CD14-positive monocyte (primary cell): ENCODE results near the gene SPTLC1. TPM values are rescaled to one million over a fixed set of nuclear protein-coding genes. Genes with fewer than 3 reads are reported as not detected.
A peak's percentile ranks its signal among the peaks of the same experiment; 100 is the strongest.
"Not testable (repeated sequence)": the region's sequence is repeated elsewhere in the genome, so short reads cannot be mapped to it uniquely, and the experiment has no call there.

ENCODE experiments used
- DNase-seq, 3 donors: peaks; one replicate each; pipeline ENCODE4 v3.0.0-alpha.2; 2011 to 2022
- H2AFZ ChIP-seq: 2 replicates; pipeline ENCODE4 v1.6.0; 2012; ENCODE audit warnings: mild to moderate bottlenecking, low read depth, low read length, inconsistent platforms; ENCODE audit not compliant: insufficient read depth, poor library complexity, severe bottlenecking
- H3K27ac ChIP-seq, 2 donors: 1 replicate in 1 of 2; 2 replicates in 1 of 2; pipeline ENCODE4 v1.5.1; 2012 to 2013; ENCODE audit warnings: low read length in 2 of 2, control low read depth in 1 of 2, inconsistent platforms in 1 of 2, low read depth in 1 of 2, mild to moderate bottlenecking in 1 of 2
- H3K27me3 ChIP-seq, 2 donors: one replicate each; pipeline versions ENCODE4 v1.6.0 to v1.6.1; 2011 to 2013; ENCODE audit warnings: low read length in 2 of 2; ENCODE audit not compliant: control insufficient read depth in 2 of 2, insufficient read depth in 2 of 2
- H3K36me3 ChIP-seq, 2 donors: replicated peaks in 1 of 2; 1 replicate in 1 of 2; 2 replicates in 1 of 2; pipeline versions ENCODE4 v1.5.1 to v1.6.1; 2012 to 2013; ENCODE audit warnings: low read length in 2 of 2, control low read depth in 1 of 2, inconsistent platforms in 1 of 2, mild to moderate bottlenecking in 1 of 2; ENCODE audit not compliant: insufficient read depth in 2 of 2, control insufficient read depth in 1 of 2
- H3K4me1 ChIP-seq, 2 donors: 1 replicate in 1 of 2; 2 replicates in 1 of 2; pipeline versions ENCODE4 v1.5.1 to v1.6.1; 2012 to 2013; ENCODE audit warnings: low read length in 2 of 2, control low read depth in 1 of 2, inconsistent platforms in 1 of 2, mild to moderate bottlenecking in 1 of 2, moderate library complexity in 1 of 2; ENCODE audit not compliant: insufficient read depth in 2 of 2, control insufficient read depth in 1 of 2
- H3K4me2 ChIP-seq: replicated peaks from 2 replicates; pipeline ENCODE3; 2012; ENCODE audit warnings: low read length, moderate library complexity, mild to moderate bottlenecking; ENCODE audit not compliant: poor library complexity, severe bottlenecking; ENCODE audit errors: extremely low read depth
- H3K4me3 ChIP-seq, 3 experiments: fragments of 200-600 bp in 1 of 3; sonication (generic) in 1 of 3; replicated peaks in 1 of 3; 1 replicate in 2 of 3; 2 replicates in 1 of 3; pipeline ENCODE4 v1.5.1; 2011 to 2013; ENCODE audit warnings: low read length in 3 of 3, mild to moderate bottlenecking in 3 of 3, control low read depth in 2 of 3, low read depth in 2 of 3, inconsistent platforms in 1 of 3, moderate library complexity in 1 of 3
- H3K79me2 ChIP-seq: 2 replicates; pipeline ENCODE4 v1.6.0; 2012; ENCODE audit warnings: mild to moderate bottlenecking, control low read depth, inconsistent platforms, low read length, moderate library complexity; ENCODE audit not compliant: insufficient read depth
- H3K9ac ChIP-seq: 2 replicates; pipeline ENCODE4 v1.6.0; 2017; ENCODE audit warnings: low read length, mild to moderate bottlenecking; ENCODE audit not compliant: insufficient read depth, poor library complexity, severe bottlenecking
- H3K9me3 ChIP-seq, 2 donors: replicated peaks in 1 of 2; 1 replicate in 1 of 2; 2 replicates in 1 of 2; pipeline versions ENCODE4 v1.5.1 to v1.6.1; 2012 to 2013; ENCODE audit warnings: low read length in 2 of 2, control low read depth in 1 of 2; ENCODE audit not compliant: control insufficient read depth in 1 of 2, insufficient read depth in 1 of 2
- H4K20me1 ChIP-seq: 2 replicates; pipeline ENCODE4 v1.6.0; 2012; ENCODE audit warnings: mild to moderate bottlenecking, low read length, control low read depth, moderate library complexity; ENCODE audit not compliant: insufficient read depth
- H3K27ac Mint-ChIP-seq, 7 donors: one replicate each; pipeline ENCODE4 v1.8.0; 2020; ENCODE audit warnings: mild to moderate bottlenecking in 7 of 7, mixed read lengths in 7 of 7, moderate library complexity in 6 of 7, inconsistent platforms in 2 of 7
- H3K27me3 Mint-ChIP-seq, 3 donors: one replicate each; pipeline ENCODE4 v1.8.0; 2021 to 2022; ENCODE audit warnings: low read depth in 3 of 3, mild to moderate bottlenecking in 3 of 3, mixed read lengths in 3 of 3, moderate library complexity in 3 of 3, inconsistent platforms in 1 of 3
- H3K36me3 Mint-ChIP-seq, 2 donors: one replicate each; pipeline ENCODE4 v1.8.0; 2020; ENCODE audit warnings: mixed read lengths in 2 of 2, inconsistent platforms in 1 of 2, mild to moderate bottlenecking in 1 of 2
- H3K4me1 Mint-ChIP-seq: one replicate; pipeline ENCODE4 v1.8.0; 2020; ENCODE audit warnings: mild to moderate bottlenecking, mixed read lengths
- H3K4me3 Mint-ChIP-seq, 2 donors: one replicate each; pipeline ENCODE4 v1.8.0; 2020; ENCODE audit warnings: mild to moderate bottlenecking in 2 of 2, mixed read lengths in 2 of 2, moderate library complexity in 1 of 2
- H3K9me3 Mint-ChIP-seq, 7 donors: one replicate each; pipeline ENCODE4 v1.8.0; 2020 to 2022; ENCODE audit warnings: mixed read lengths in 7 of 7, mild to moderate bottlenecking in 6 of 7, moderate library complexity in 6 of 7, inconsistent platforms in 2 of 7
- CTCF ChIP-seq: fragments of 200-600 bp; IDR thresholded peaks from one replicate; pipeline ENCODE4 v1.8.0; 2022; ENCODE audit warnings: antibody characterized with exemption, mild to moderate bottlenecking
- WGBS: methylation state at CpG from one replicate; pipeline ENCODE4 v1.1.5; 2013; ENCODE audit warnings: missing lambda C conversion rate; ENCODE audit not compliant: insufficient coverage; 5-methylcytosine and 5-hydroxymethylcytosine counted together
- intact Hi-C, 2 donors: fragments of 100-400 bp; cut with micrococcal nuclease; formaldehyde crosslinking; loops; one replicate each; pipeline versions ENCODE4 v1.15.0 to v1.15.1; 2023
- polyA plus RNA-seq, 3 donors: library from polyadenylated mRNA; depleted of rRNA in 1 of 3; unstranded in 2 of 3; stranded (reverse) in 1 of 3; fragments of 300-500 nt in 2 of 3; fragments of >200 nt in 1 of 3; fragmentation: Illumina TruSeq in 2 of 3; gene quantifications; 1 replicate in 2 of 3; 2 replicates in 1 of 3; pipeline ENCODE4 v1.2.3, GENCODE V29; 2012 to 2021

The SPTLC1 gene
- polyA plus RNA-seq, 3 donors = 37.4 to 92.4 (median 80.0) TPM

- intact Hi-C loops = no loop called here
- DNase-seq = no peak
- peaks cover 7 to 37% (median 15%) of the 10 kb centered on the region in 7 donors for H3K9me3 Mint-ChIP-seq
Measured at GRCh38 chr9:92019658-92020057, 95.6 kb downstream of the SPTLC1 start.

GRCh38 chr9:92010705-92011536, 104.3 kb downstream of the SPTLC1 start:
- Histone ChIP-seq H3K27me3 (no peaks in the 10 kb centered on the region), H3K36me3 (no peaks in the 10 kb centered on the region), H3K4me2 (peak overlapping the region; percentile 27), H3K9ac (no peak overlapping the region), H3K9me3 (no peaks in the 10 kb centered on the region), H3K79me2 (no peaks in the 10 kb centered on the region), H3K4me1 (peaks cover 8 to 13% of the 10 kb centered on the region in 2 donors), H3K27ac (no peak overlapping the region), H3K4me3 (no peak overlapping the region), H4K20me1 (no peaks in the 10 kb centered on the region), H2AFZ (no peak overlapping the region)
- WGBS = 100% methylated on average over 1 of the region's 2 CpGs
- Mint-ChIP-seq H3K27ac (no peak overlapping the region), H3K9me3 (peaks cover 0 to 7% (median 2%) of the 10 kb centered on the region in 7 donors), H3K27me3 (peaks cover 2 to 4% (median 4%) of the 10 kb centered on the region in 3 donors), H3K36me3 (no peaks in the 10 kb centered on the region), H3K4me3 (peak overlapping the region in 1 of 2 donors; percentile 43), H3K4me1 (peaks cover 14% of the 10 kb centered on the region)
- no peak for DNase-seq
- intact Hi-C loops = no loop called here
- TF ChIP-seq CTCF = no peak

More at GRCh38 chr9:92019658-92020057, 95.6 kb downstream of the SPTLC1 start:
- Histone ChIP-seq H3K27me3 (no peaks in the 10 kb centered on the region), H3K36me3 (no peaks in the 10 kb centered on the region), H3K9me3 (peaks cover 9 to 12% of the 10 kb centered on the region in 2 donors), H3K9ac (no peak overlapping the region), H3K79me2 (no peaks in the 10 kb centered on the region), H3K4me1 (no peaks in the 10 kb centered on the region), H4K20me1 (no peaks in the 10 kb centered on the region), H3K4me3 (no peak overlapping the region), H2AFZ (no peak overlapping the region), H3K27ac (no peak overlapping the region), H3K4me2 (no peak overlapping the region)
- Mint-ChIP-seq H3K27ac (no peak overlapping the region), H3K27me3 (peaks cover 1 to 6% (median 5%) of the 10 kb centered on the region in 3 donors), H3K4me1 (no peaks in the 10 kb centered on the region), H3K36me3 (no peaks in the 10 kb centered on the region), H3K4me3 (no peak overlapping the region)
- TF ChIP-seq CTCF = no peak
- 44% methylated on average over 2 of the region's 5 CpGs for WGBS

- DNase-seq, H4K20me1 ChIP-seq, H3K36me3 ChIP-seq, H3K79me2 ChIP-seq, H3K9ac ChIP-seq, intact Hi-C loops, H3K27me3 ChIP-seq, H3K27ac ChIP-seq, H3K27me3 Mint-ChIP-seq, H3K36me3 Mint-ChIP-seq, H3K9me3 ChIP-seq, H2AFZ ChIP-seq, H3K9me3 Mint-ChIP-seq, H3K27ac Mint-ChIP-seq, H3K4me3 ChIP-seq: not testable (repeated sequence)
- Histone ChIP-seq H3K4me2 (peak overlapping the region; percentile 27), H3K4me1 (peaks cover 8 to 13% of the 10 kb centered on the region in 2 donors)
- peak overlapping the region in 1 of 2 donors; percentile 43 for H3K4me3 Mint-ChIP-seq
- H3K4me1 Mint-ChIP-seq = peaks cover 14% of the 10 kb centered on the region
- 18% methylated on average over 6 of the region's 8 CpGs for WGBS
Measured at GRCh38 chr9:92010253-92010652, 105.0 kb downstream of the SPTLC1 start.
